Measurements from ENCODE around the gene AP2S1. TPM values are rescaled to one million over a fixed set of nuclear protein-coding genes. Genes with fewer than 3 reads are reported as not detected.
"Not testable (repeated sequence)": the region's sequence is repeated elsewhere in the genome, so short reads cannot be mapped to it uniquely, and the experiment has no call there.

AP2S1 gene
- total RNA-seq, 6 experiments from 2014 or later, result 416 to 479 (median 463) TPM

DNA sequence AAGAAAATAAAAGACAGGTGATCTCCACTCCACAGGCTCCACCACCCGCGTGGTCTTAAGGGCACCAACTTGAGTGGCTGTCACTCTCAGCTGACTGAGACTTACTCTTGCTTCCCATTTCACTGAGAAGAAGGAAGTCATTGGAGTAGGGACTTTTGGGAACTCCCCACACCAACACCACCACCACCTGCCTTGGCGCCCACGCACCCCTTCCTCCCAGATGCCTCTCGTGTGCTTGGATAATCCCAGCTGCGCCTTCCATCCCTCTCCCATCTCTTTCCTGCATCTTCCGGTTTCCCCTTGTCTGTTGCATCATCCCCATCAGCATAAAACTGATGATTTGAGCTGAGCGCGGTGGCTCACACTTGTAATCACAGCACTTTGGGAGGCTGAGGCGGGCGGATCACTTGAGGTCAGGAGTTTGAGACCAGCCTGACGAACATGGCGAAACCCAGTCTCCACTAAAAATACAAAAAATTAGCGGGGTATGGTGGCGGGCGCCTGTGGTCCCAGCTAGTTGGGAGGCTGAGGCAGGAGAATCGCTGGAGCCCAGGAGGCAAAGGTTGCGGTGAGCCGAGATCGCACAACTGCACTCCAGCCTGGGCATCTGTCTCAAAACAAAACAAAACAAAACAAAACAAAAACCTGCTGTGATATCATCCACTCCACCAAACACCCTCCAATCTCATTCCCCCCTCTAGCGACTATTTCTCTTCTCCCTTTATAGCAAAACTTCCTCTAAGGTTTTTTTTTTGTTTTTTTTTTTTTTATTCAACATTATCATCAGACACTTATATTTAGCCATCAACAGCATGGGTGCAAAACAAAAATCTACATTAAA lies 25.5 kb downstream of the AP2S1 start:
- TF ChIP-seq, protein P1, sequence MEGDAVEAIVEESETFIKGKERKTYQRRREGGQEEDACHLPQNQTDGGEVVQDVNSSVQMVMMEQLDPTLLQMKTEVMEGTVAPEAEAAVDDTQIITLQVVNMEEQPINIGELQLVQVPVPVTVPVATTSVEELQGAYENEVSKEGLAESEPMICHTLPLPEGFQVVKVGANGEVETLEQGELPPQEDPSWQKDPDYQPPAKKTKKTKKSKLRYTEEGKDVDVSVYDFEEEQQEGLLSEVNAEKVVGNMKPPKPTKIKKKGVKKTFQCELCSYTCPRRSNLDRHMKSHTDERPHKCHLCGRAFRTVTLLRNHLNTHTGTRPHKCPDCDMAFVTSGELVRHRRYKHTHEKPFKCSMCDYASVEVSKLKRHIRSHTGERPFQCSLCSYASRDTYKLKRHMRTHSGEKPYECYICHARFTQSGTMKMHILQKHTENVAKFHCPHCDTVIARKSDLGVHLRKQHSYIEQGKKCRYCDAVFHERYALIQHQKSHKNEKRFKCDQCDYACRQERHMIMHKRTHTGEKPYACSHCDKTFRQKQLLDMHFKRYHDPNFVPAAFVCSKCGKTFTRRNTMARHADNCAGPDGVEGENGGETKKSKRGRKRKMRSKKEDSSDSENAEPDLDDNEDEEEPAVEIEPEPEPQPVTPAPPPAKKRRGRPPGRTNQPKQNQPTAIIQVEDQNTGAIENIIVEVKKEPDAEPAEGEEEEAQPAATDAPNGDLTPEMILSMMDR (IDR thresholded peaks at IDR 0.05), result no peak
- Mint-ChIP-seq H3K36me3 (ENCODE audit: low read depth) (no peaks in the 10 kb centered on the region), H3K4me1 (ENCODE audit: low read depth) (peaks cover 18% of the 10 kb centered on the region), H3K27ac (no peak overlapping the region), H3K9me3 (no peaks in the 10 kb centered on the region), H3K27me3 (ENCODE audit: insufficient read depth) (peaks cover 5% of the 10 kb centered on the region), H3K4me3 (no peak overlapping the region)
- no peak for DNase-seq

- TF ChIP-seq, protein P1 (IDR thresholded peaks at IDR 0.05), result no peak
- Mint-ChIP-seq H3K27me3 (ENCODE audit: insufficient read depth) (no peaks in the 10 kb centered on the region), H3K4me3 (no peak overlapping the region), H3K9me3 (no peaks in the 10 kb centered on the region), H3K27ac (no peak overlapping the region), H3K36me3 (ENCODE audit: low read depth) (no peaks in the 10 kb centered on the region), H3K4me1 (ENCODE audit: low read depth) (no peaks in the 10 kb centered on the region)
- no peak for DNase-seq
Measured at GRCh38 chr19:46823049-46823448, 27.6 kb downstream of the AP2S1 start.

DNA sequence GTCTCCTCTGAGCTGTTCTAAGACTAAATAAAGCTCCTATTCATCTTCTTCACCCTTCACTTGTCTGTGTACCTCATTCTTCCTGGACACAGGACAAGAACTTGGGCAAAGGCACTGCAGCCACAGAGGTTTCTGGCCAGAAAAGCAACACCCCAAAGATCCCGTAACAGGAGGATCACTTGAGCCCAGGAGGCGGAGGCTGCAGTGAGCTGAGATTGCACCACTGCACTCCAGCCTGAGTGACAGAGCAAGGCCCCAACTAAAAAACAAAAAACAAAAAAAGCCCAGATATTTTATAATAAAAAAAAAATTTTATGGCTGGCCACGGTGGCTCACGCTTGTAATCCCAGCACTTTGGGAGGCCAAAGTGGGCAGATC lies 28.2 kb downstream of the AP2S1 start:
- H3K36me3 Mint-ChIP-seq (ENCODE audit: low read depth); H3K4me3 Mint-ChIP-seq; H3K4me1 Mint-ChIP-seq (ENCODE audit: low read depth); H3K27me3 Mint-ChIP-seq (ENCODE audit: insufficient read depth); DNase-seq; H3K27ac Mint-ChIP-seq; H3K9me3 Mint-ChIP-seq: not testable (repeated sequence)

GRCh38 chr19:46821512-46822409 lies 28.9 kb downstream of the AP2S1 start:
- DNase-seq, result no peak
- Mint-ChIP-seq H3K9me3 (no peaks in the 10 kb centered on the region), H3K27ac (no peak overlapping the region), H3K27me3 (ENCODE audit: insufficient read depth) (no peaks in the 10 kb centered on the region; the same call in 1 of the 2 replicates), H3K4me1 (ENCODE audit: low read depth) (no peaks in the 10 kb centered on the region), H3K36me3 (ENCODE audit: low read depth) (no peaks in the 10 kb centered on the region), H3K4me3 (no peak overlapping the region)
- TF ChIP-seq, protein P1 (IDR thresholded peaks at IDR 0.05), result no peak

DNA sequence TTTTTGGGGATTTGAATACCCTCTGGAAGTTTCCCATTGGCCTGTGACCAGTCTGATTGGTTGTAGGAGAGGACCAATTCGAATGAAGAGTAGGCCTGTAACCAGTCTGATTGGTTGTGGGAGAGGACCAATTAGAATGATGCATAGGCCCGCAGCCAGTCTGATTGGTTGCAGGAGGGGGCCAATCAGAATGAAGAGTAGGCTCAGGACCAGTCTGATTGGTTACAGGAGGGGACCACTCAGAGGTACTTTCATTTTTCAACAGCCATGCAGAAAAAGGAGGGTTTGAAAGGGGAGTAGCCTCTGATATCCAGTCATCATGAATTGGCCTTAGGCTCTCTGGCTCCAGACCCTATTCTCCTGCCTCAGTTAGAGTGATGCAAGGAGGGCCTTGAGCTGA lies 31.8 kb downstream of the AP2S1 start:
- no peaks in the 10 kb centered on the region; the same call in 1 of the 2 replicates for H3K27me3 Mint-ChIP-seq (ENCODE audit: insufficient read depth)

More for the DNA sequence above, 31.8 kb downstream of the AP2S1 start:
- DNase-seq, result peak; percentile 11
- Mint-ChIP-seq H3K4me1 (ENCODE audit: low read depth) (peaks cover 4% of the 10 kb centered on the region), H3K4me3 (no peak overlapping the region), H3K27ac (no peak overlapping the region), H3K9me3 (no peaks in the 10 kb centered on the region), H3K36me3 (ENCODE audit: low read depth) (no peaks in the 10 kb centered on the region)
- TF ChIP-seq, protein P1 (IDR thresholded peaks at IDR 0.05), result no peak

Measured in HFFc6 (cell line).